ENCODE data around the gene SLIT3.

The SLIT3 gene

GRCh38 chr5:168833383-168833782, 467.6 kb downstream of the SLIT3 start:
- Histone ChIP-seq H3K36me3 (ENCODE audit: insufficient read depth, low read length) (no peaks in the 10 kb centered on the region), H3K9me3 (ENCODE audit: insufficient read depth, low read length, severe bottlenecking) (no peaks in the 10 kb centered on the region), H3K4me3 (ENCODE audit: low read depth in 1 of 2, low read length in 2 of 2) (no peak overlapping the region), H4K20me1 (ENCODE audit: insufficient read depth, low read length) (no peaks in the 10 kb centered on the region), H2AFZ (ENCODE audit: low read depth, low read length) (no peak overlapping the region), H3K27ac (ENCODE audit: low read length) (no peak overlapping the region), H3K27me3 (ENCODE audit: insufficient read depth, low read length, poor library complexity) (no peaks in the 10 kb centered on the region), H3K4me2 (ENCODE audit: insufficient read depth, low read length) (no peak overlapping the region), H3K9ac (ENCODE audit: low read depth, low read length) (no peak overlapping the region), H3K4me1 (ENCODE audit: insufficient read depth, low read length) (peaks cover 14% of the 10 kb centered on the region), H3K79me2 (ENCODE audit: insufficient read depth, low read length) (no peaks in the 10 kb centered on the region)
- no peak for DNase-seq
- TF ChIP-seq EZH2 (IDR thresholded peaks at IDR 0.05; ENCODE audit: borderline replicate concordance, low read depth, low read length, severe bottlenecking): no peak
- TF ChIP-seq CTCF (IDR thresholded peaks at IDR 0.05; ENCODE audit: borderline replicate concordance, extremely low read depth, low read length, poor library complexity, severe bottlenecking): no peak
- ATAC-seq (ENCODE audit: insufficient read depth, low read depth): no peak

- Histone ChIP-seq H2AFZ (ENCODE audit: low read depth, low read length) (no peak overlapping the region), H3K36me3 (ENCODE audit: insufficient read depth, low read length) (no peaks in the 10 kb centered on the region), H3K79me2 (ENCODE audit: insufficient read depth, low read length) (no peaks in the 10 kb centered on the region), H3K4me2 (ENCODE audit: insufficient read depth, low read length) (no peak overlapping the region), H3K27me3 (ENCODE audit: insufficient read depth, low read length, poor library complexity) (no peaks in the 10 kb centered on the region), H3K9ac (ENCODE audit: low read depth, low read length) (no peak overlapping the region), H4K20me1 (ENCODE audit: insufficient read depth, low read length) (no peaks in the 10 kb centered on the region), H3K9me3 (ENCODE audit: insufficient read depth, low read length, severe bottlenecking) (no peaks in the 10 kb centered on the region), H3K4me3 (ENCODE audit: low read depth in 1 of 2, low read length in 2 of 2) (no peak overlapping the region), H3K27ac (ENCODE audit: low read length) (no peak overlapping the region), H3K4me1 (ENCODE audit: insufficient read depth, low read length) (peaks cover 14% of the 10 kb centered on the region)
- ATAC-seq (ENCODE audit: insufficient read depth, low read depth) (no peak), DNase-seq (no peak)
- TF ChIP-seq EZH2 (IDR thresholded peaks at IDR 0.05; ENCODE audit: borderline replicate concordance, low read depth, low read length, severe bottlenecking) (no peak), CTCF (IDR thresholded peaks at IDR 0.05; ENCODE audit: borderline replicate concordance, extremely low read depth, low read length, poor library complexity, severe bottlenecking) (no peak)
These were observed 468.6 kb downstream of the SLIT3 start for GRCh38 chr5:168832308-168832707.

GRCh38 chr5:168831383-168831782, 469.6 kb downstream of the SLIT3 start:
- Histone ChIP-seq H3K4me2 (ENCODE audit: insufficient read depth, low read length) (no peak overlapping the region), H3K4me1 (ENCODE audit: insufficient read depth, low read length) (peaks cover 7% of the 10 kb centered on the region), H4K20me1 (ENCODE audit: insufficient read depth, low read length) (no peaks in the 10 kb centered on the region), H3K9ac (ENCODE audit: low read depth, low read length) (no peak overlapping the region), H3K27me3 (ENCODE audit: insufficient read depth, low read length, poor library complexity) (no peaks in the 10 kb centered on the region), H2AFZ (ENCODE audit: low read depth, low read length) (no peak overlapping the region), H3K79me2 (ENCODE audit: insufficient read depth, low read length) (no peaks in the 10 kb centered on the region), H3K4me3 (ENCODE audit: low read depth in 1 of 2, low read length in 2 of 2) (no peak overlapping the region), H3K27ac (ENCODE audit: low read length) (no peak overlapping the region), H3K9me3 (ENCODE audit: insufficient read depth, low read length, severe bottlenecking) (no peaks in the 10 kb centered on the region), H3K36me3 (ENCODE audit: insufficient read depth, low read length) (no peaks in the 10 kb centered on the region)
- ATAC-seq (ENCODE audit: insufficient read depth, low read depth) (no peak), DNase-seq (no peak)
- no peak for TF ChIP-seq CTCF (IDR thresholded peaks at IDR 0.05; ENCODE audit: borderline replicate concordance, extremely low read depth, low read length, poor library complexity, severe bottlenecking)
- no peak for TF ChIP-seq EZH2 (IDR thresholded peaks at IDR 0.05; ENCODE audit: borderline replicate concordance, low read depth, low read length, severe bottlenecking)

- TF ChIP-seq CTCF (IDR thresholded peaks at IDR 0.05; ENCODE audit: borderline replicate concordance, extremely low read depth, low read length, poor library complexity, severe bottlenecking) (no peak), EZH2 (IDR thresholded peaks at IDR 0.05; ENCODE audit: borderline replicate concordance, low read depth, low read length, severe bottlenecking) (no peak)
- DNase-seq (no peak), ATAC-seq (ENCODE audit: insufficient read depth, low read depth) (no peak)
- Histone ChIP-seq H3K9me3 (ENCODE audit: insufficient read depth, low read length, severe bottlenecking) (no peaks in the 10 kb centered on the region), H3K27ac (ENCODE audit: low read length) (no peak overlapping the region), H2AFZ (ENCODE audit: low read depth, low read length) (no peak overlapping the region), H3K9ac (ENCODE audit: low read depth, low read length) (no peak overlapping the region), H3K36me3 (ENCODE audit: insufficient read depth, low read length) (no peaks in the 10 kb centered on the region), H3K4me2 (ENCODE audit: insufficient read depth, low read length) (no peak overlapping the region), H3K27me3 (ENCODE audit: insufficient read depth, low read length, poor library complexity) (no peaks in the 10 kb centered on the region), H3K4me1 (ENCODE audit: insufficient read depth, low read length) (peaks cover 1% of the 10 kb centered on the region; the same call in 1 of the 2 replicates), H4K20me1 (ENCODE audit: insufficient read depth, low read length) (no peaks in the 10 kb centered on the region), H3K4me3 (ENCODE audit: low read depth in 1 of 2, low read length in 2 of 2) (no peak overlapping the region), H3K79me2 (ENCODE audit: insufficient read depth, low read length) (no peaks in the 10 kb centered on the region)
These were observed 470.1 kb downstream of the SLIT3 start for GRCh38 chr5:168830833-168831232.

Measured in DND-41 (cell line).